ENCODE data around the gene HLA-G. TPM values are rescaled to one million over a fixed set of nuclear protein-coding genes. Genes with fewer than 3 reads are reported as not detected.

HLA-G gene
- total and polyA plus RNA-seq, 2 of the 4 experiments (the other 2 are of a cell fraction): not detected

GRCh38 chr6:29834564-29835436 is 7.2 kb downstream of the HLA-G start:
- POLR2A ChIA-PET (ENCODE audit: unreplicated experiment): no interaction called here
- Histone ChIP-seq H3K4me2 (ENCODE audit: low read depth, low read length) (no peak overlapping the region), H2BK120ac (ENCODE audit: low read depth, low read length) (no peak overlapping the region), H2AK5ac (ENCODE audit: low read depth, low read length) (no peak overlapping the region), H3K18ac (ENCODE audit: low read depth, low read length) (no peak overlapping the region), H3K79me1 (ENCODE audit: low read depth in 1 of 2, low read length in 2 of 2) (no peaks in the 10 kb centered on the region), H3K9me3 (ENCODE audit: control insufficient read depth, insufficient read depth, low read length) (no peaks in the 10 kb centered on the region), H4K8ac (ENCODE audit: low read depth in 2 of 2, low read length in 2 of 2) (no peak overlapping the region), H2BK15ac (ENCODE audit: low read depth, low read length) (no peak overlapping the region), H3K27ac (ENCODE audit: insufficient read depth, low read length) (no peak overlapping the region), H3K9me1 (ENCODE audit: insufficient read depth, low read length) (no peaks in the 10 kb centered on the region), H3K9ac (ENCODE audit: low read depth, low read length) (no peak overlapping the region), H3K27me3 (ENCODE audit: control insufficient read depth, insufficient read depth, low read length) (peaks cover 20% of the 10 kb centered on the region), H4K91ac (ENCODE audit: insufficient read depth, low read depth, low read length) (no peak overlapping the region), H3K14ac (replicated peaks; ENCODE audit: low read depth, low read length) (no peak overlapping the region), H3K36me3 (ENCODE audit: control insufficient read depth, insufficient read depth, low read length) (no peaks in the 10 kb centered on the region), H3K4ac (ENCODE audit: low read depth, low read length) (no peak overlapping the region), H3K56ac (ENCODE audit: extremely low read depth, insufficient read depth, low read length) (no peak overlapping the region), H2AFZ (replicated peaks; ENCODE audit: low read length, poor library complexity) (peak overlapping the region; percentile 63), H4K5ac (ENCODE audit: low read depth, low read length) (no peak overlapping the region), H3K4me1 (ENCODE audit: control insufficient read depth, insufficient read depth, low read length) (no peaks in the 10 kb centered on the region), H2AK9ac (replicated peaks; ENCODE audit: low read depth, low read length, poor library complexity) (no peak overlapping the region), H3K23ac (ENCODE audit: low read depth, low read length) (no peak overlapping the region), H2BK20ac (ENCODE audit: low read depth, low read length) (no peak overlapping the region), H3K4me3 (ENCODE audit: insufficient read depth, low read depth, low read length) (no peak overlapping the region), H2BK5ac (ENCODE audit: low read depth, low read length, poor library complexity, severe bottlenecking) (no peak overlapping the region), H4K20me1 (ENCODE audit: insufficient read depth, low read length) (no peaks in the 10 kb centered on the region)
- ATAC-seq (ENCODE audit: low read depth): 0 out of 2 replicates have a peak, but pooled peaks have one; percentile 53
- no CpG with 5 or more reads among the region's 16 CpGs for WGBS, 2 experiments (ENCODE audit: extremely low coverage in 2 of 2, insufficient read length in 1 of 2)
- CTCF ChIA-PET: interaction anchor here (0.6 to 1.3 kb wide), 4 partner anchors 95 to 187 kb away, joined by 3 to 4 read pairs (median 3); no protein-coding TSS in a partner anchor
- intact Hi-C loops (cut with micrococcal nuclease): loop anchor here (1.0 kb wide), 3 partner anchors 96 to 186 kb away; no protein-coding TSS in a partner anchor
- dilution Hi-C loops (cut with HindIII; ENCODE audit: low sequenced_read_pairs, unreplicated experiment): no loop called here
- no peak for DNase-seq
- in situ Hi-C loops (cut with MboI; ENCODE audit: low sequenced_read_pairs): loop anchor here (10.0 kb wide), 1 partner anchor 100 kb away; no protein-coding TSS in a partner anchor
- no TSS peak for BruUV-seq (replicated peaks)
- TF ChIP-seq RCOR1 (IDR thresholded peaks at IDR 0.05; ENCODE audit: insufficient replicate concordance, low read length) (no peak), RAD21 (IDR thresholded peaks at IDR 0.05; ENCODE audit: low read length) (peak; percentile 72), CTCF (conservative IDR thresholded peaks at IDR 0.05; ENCODE audit: low read depth, low read length) (peak; percentile 65), SMC3 (IDR thresholded peaks at IDR 0.05; ENCODE audit: low read depth, low read length) (peak; percentile 72), MAFK (IDR thresholded peaks at IDR 0.05; ENCODE audit: low read depth, low read length) (no peak)

Measured in IMR-90 (cell line).